Neuron (in vitro differentiated cells): ENCODE results near the gene SLC7A4.
"Not testable (repeated sequence)": the region's sequence is repeated elsewhere in the genome, so short reads cannot be mapped to it uniquely, and the experiment has no call there.

Experiments used
- H2AFZ ChIP-seq: one replicate; pipeline ENCODE4 v1.6.1; 2013; ENCODE audit warnings: low read depth, mild to moderate bottlenecking, inconsistent platforms, low read length, moderate library complexity
- H3K27me3 ChIP-seq: one replicate; pipeline ENCODE4 v1.6.1; 2013; ENCODE audit warnings: low read length; ENCODE audit not compliant: insufficient read depth
- H3K36me3 ChIP-seq: one replicate; pipeline ENCODE4 v1.6.1; 2013; ENCODE audit warnings: low read length; ENCODE audit not compliant: insufficient read depth
- H3K4me1 ChIP-seq: one replicate; pipeline ENCODE4 v1.6.1; 2013; ENCODE audit warnings: low read length; ENCODE audit not compliant: insufficient read depth
- H3K4me3 ChIP-seq: 2 replicates; pipeline ENCODE4 v1.5.1; 2013; ENCODE audit warnings: mild to moderate bottlenecking, low read length, moderate library complexity
- H3K9me3 ChIP-seq: one replicate; pipeline ENCODE4 v1.6.1; 2013; ENCODE audit warnings: low read length

SLC7A4 gene

DNA sequence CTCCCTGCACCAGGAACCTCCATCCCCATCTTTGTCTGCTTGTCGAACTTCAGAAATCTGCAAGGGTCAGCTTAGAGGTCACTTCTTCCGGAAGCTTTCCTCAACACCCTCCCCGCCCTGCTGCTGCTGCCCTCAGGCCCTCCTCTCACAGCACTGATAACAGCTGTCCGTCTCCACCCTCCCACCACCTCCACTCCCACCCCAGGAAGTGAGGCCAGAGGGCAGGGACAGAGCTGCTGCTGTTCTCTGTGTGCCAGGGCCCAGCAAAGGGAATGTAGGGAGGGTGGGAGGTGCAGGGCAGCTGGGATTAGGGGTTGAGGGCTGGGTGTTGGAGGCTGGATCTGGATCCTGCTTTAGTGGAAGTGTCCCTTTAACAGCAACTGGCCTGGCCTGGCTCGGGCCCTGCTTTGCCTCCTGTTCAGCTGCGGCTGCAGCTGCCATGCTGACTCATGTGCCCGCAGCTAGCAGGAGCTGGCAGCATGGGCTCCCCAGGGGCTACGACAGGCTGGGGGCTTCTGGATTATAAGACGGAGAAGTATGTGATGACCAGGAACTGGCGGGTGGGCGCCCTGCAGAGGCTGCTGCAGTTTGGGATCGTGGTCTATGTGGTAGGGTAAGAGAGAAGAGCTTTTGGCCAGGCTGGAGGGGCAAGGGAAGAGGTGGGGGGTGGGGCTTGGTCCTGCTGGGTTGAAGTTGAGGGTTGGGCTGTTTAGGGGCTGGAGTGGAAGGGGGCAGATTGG lies 17.5 kb downstream of the SLC7A4 start, which contains the start of gene P2RX6:
TSS of gene P2RX6 (plus strand) at position 440 of the 740 bp plus-strand sequence. CDS start at position 450, 10 bp downstream.
- Histone ChIP-seq H3K9me3 (no peaks in the 10 kb centered on the region), H3K4me1 (peaks cover 30% of the 10 kb centered on the region), H3K4me3 (peak within 1 kb of the TSS; percentile 62), H2AFZ (peak within 1 kb of the TSS; percentile 66), H3K27me3 (no peaks in the 10 kb centered on the region), H3K36me3 (no peaks in the 10 kb centered on the region)

DNA sequence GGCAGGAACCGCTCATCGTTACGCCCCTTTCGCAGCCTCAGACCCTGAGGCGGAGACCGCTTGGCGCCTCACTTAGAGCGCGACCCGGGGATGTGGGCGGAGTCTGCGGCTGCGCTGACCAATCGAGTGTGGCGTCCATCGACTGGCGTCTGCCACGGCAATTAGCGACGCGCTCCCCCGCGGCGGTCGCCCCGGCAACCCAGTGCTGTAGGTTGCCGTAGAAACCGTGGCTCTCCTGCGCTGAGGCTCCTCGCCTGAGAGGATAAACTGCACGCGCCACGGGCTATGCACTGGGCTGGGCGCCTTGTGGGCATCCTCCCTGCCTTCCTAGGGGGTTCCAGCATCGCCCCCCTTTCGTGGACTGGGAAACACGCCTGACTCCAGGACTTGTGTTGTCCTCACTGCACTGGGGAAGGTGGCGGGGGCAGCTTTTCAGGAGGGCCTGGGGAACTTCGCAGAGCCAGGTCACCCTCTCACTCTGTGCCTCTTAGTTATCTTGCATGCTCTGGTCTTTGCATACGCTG lies 18.1 kb downstream of the SLC7A4 start:
- Histone ChIP-seq H3K9me3 (no peaks in the 10 kb centered on the region), H3K4me1 (peaks cover 30% of the 10 kb centered on the region), H3K4me3 (peak overlapping the region; percentile 62), H3K36me3 (no peaks in the 10 kb centered on the region), H2AFZ (peak overlapping the region; percentile 66), H3K27me3 (no peaks in the 10 kb centered on the region)

DNA sequence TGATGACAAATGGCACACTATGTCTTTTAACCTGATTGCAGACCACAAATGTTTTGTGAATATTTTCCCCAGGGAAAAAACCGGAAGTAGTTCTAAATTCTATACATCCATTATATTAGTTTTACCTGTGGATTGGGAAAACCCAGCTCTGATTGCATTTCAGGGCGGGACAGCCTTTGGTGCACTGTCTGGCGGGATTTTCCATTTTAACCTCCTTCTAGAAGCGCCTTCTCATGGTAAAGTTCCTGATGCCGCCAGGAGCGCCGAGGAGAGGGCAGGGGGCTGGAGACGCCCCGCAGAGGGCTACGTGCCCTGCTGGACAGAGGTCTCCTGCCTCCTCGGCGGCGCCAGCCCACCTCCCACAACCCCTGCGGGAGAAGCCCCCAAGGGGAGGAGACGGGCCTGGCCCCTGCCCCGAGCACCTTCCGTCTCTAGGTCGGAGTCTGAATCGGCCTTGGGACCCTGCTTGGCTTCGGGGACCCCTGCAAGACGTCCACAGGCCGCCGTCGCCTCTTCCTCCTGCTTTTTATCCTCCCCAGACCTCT lies 18.6 kb downstream of the SLC7A4 start:
- H3K9me3 ChIP-seq: no peaks in the 10 kb centered on the region
- peak overlapping the region; percentile 66 for H2AFZ ChIP-seq
- H3K36me3 ChIP-seq: peaks cover under 1% of the 10 kb centered on the region
- H3K4me1 ChIP-seq: peaks cover 30% of the 10 kb centered on the region
- no peaks in the 10 kb centered on the region for H3K27me3 ChIP-seq
- H3K4me3 ChIP-seq: peak overlapping the region; percentile 62

DNA sequence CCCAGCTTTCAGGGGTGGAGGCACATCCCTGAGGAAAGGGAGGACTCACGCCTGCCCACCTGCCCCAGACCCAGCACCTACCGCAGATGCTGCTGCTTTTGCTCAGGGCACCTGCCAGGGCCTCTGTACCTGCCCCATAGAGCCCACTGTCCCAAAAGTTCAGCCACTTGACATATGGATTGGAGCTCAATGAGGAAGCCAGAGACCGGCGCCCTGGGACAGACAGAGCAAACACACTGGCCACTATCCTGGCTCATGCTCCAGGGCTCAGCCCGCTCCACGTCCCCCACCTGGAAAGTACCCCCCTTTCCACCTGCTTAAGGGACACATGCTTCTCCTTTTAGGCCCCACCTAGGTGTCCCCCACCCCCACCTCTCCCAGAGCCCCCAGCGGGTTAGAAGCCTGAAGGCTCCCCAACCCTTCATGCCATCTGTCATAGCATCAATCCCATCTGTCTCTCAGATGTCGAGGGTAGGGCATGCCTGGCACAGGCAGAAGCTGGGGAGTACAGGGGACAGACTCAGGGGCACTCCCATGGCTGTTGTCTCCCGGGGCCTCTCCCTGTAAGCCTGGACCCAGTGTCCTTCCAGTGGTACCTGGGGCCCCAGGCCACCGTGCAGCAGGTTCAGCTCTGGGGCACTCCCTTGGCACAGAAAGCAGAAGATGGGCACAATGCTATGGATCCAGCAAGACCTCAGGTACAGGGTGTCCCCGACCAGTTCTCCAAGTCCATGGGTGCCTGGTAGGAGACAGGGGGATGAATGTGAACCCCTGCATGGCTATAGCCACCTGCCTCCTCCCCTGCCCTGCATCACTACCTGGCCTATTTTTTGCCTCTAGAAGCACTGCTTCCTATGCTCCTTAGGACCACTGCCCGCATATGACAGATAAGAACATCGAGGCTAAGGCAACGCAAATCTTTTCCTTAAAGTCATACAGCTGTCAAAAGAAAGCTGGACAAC lies 19.6 kb downstream of the SLC7A4 start:
- no peak overlapping the region for H2AFZ ChIP-seq
- no peaks in the 10 kb centered on the region for H3K27me3 ChIP-seq
- H3K36me3 ChIP-seq: peaks cover 6% of the 10 kb centered on the region
- peak overlapping the region; percentile 62 for H3K4me3 ChIP-seq
- H3K9me3 ChIP-seq: no peaks in the 10 kb centered on the region
- peaks cover 30% of the 10 kb centered on the region for H3K4me1 ChIP-seq

DNA sequence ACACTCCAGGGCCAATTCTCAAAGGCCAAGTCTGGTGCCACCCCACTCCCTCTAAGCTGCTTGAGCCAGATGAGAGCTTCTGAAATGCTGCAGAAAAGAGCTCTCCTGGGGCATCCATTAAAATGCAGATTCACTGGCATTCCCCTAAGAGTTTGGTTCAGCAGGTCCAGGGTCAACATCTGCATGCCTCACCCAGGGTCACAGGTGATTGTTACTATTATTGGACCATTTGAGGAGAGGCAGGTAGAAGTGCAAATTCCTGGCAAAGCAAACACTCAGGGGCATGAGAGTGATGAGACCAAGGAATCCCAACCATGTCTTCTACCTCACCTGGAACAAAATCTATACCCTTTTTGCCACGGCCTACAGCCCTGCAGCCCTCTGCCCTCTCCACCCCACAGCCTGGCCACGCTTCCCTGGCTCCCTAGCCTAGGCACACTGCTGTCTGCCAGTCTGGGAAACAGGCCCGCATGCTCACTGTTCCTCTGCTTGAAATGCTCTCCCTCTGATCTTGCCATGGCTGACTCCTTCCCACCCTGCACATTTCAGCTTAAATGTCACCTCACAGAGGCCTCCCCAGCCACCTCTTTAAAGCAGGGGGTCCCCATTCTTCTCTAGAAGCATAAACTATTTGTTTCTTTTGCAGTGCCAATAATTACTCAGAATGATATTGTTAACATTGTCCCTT lies 21.8 kb downstream of the SLC7A4 start:
- H3K36me3 ChIP-seq: peaks cover 8% of the 10 kb centered on the region
- H3K27me3 ChIP-seq: no peaks in the 10 kb centered on the region
- no peak overlapping the region for H3K4me3 ChIP-seq
- no peaks in the 10 kb centered on the region for H3K9me3 ChIP-seq
- H2AFZ ChIP-seq: no peak overlapping the region
- H3K4me1 ChIP-seq: peaks cover 24% of the 10 kb centered on the region

DNA sequence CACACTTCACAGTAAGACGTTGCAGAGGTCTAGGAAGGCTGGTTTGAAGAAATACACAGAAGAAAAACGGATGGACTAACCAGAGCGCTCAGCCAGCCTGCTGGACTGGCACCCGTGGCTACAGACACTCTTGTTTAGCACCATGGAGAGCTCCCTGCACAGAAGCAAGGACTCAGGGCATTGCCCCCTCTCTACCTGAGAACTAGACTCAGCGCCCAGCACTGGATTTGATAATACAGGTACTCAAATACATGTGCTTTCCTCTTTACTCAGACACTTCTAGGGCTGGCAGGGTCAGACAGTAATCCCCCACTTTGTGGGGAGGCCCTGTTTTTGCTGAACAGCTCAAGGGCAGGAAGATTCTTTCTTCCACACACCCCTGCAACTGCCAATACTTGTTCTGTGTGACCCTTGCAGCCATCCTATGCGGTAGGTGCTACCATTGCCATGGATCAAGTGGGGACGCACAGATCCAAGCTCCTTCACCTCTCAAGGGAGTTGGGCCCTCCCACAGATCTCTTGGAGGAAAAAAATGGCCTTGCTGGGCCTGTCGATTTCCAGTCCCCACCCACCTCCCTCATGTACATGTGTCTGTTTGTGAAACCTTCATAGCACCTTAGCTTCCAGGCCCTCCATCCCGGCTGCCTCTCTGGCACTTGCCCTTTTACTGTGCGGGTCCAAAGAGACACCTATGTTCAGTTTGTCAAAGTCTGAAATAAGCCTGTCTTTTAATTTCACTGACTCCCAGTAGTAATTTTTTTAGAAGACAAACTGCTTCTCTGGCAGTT lies 22.5 kb downstream of the SLC7A4 start:
- peaks cover 17% of the 10 kb centered on the region for H3K4me1 ChIP-seq
- H3K27me3 ChIP-seq: no peaks in the 10 kb centered on the region
- H3K9me3 ChIP-seq: no peaks in the 10 kb centered on the region
- H2AFZ ChIP-seq: no peak overlapping the region
- no peak overlapping the region for H3K4me3 ChIP-seq
- peaks cover 8% of the 10 kb centered on the region for H3K36me3 ChIP-seq

DNA sequence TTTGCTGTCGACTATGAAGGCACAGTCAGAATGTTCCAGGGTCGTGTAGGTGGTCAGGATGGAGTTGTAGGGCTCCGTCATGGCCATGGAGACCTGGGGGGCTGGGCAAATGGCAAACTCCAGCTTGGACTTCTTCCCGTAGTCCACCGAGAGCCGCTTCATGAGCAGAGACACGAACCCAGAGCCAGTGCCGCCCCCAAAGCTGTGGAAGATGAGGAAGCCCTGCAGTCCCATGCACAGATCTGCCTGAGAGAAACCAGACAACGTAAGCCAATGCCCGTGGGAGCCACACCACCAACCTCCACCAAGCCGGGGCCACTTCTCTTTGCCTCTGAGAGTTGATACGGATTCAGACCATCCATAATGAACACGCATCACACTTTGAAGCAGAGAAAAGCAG lies 23.2 kb downstream of the SLC7A4 start:
- H3K9me3 ChIP-seq, H2AFZ ChIP-seq, H3K27me3 ChIP-seq, H3K36me3 ChIP-seq, H3K4me3 ChIP-seq: not testable (repeated sequence)
- peaks cover 11% of the 10 kb centered on the region for H3K4me1 ChIP-seq

DNA sequence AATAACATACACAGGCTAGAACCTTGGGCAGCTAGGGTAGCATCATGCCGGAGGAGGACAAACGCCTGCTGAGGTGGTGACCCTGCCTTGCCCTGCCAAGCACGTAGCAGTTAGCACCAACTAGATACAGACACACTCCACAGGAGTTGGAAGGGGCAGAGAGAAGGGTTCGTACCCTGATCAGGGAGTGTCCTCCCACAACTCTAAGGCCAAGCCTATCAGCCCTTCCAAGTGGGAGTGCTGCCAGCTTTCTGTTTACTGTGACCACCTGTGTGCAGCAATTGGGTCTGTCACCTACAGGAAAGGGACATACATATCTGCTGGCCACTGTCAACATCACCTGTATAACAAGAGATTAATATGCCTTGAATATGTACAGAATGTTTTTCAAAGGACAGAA lies 28.6 kb downstream of the SLC7A4 start:
- Histone ChIP-seq H3K4me1 (peaks cover 19% of the 10 kb centered on the region), H3K9me3 (no peaks in the 10 kb centered on the region), H2AFZ (no peak overlapping the region), H3K4me3 (no peak overlapping the region), H3K36me3 (peaks cover 23% of the 10 kb centered on the region), H3K27me3 (no peaks in the 10 kb centered on the region)

DNA sequence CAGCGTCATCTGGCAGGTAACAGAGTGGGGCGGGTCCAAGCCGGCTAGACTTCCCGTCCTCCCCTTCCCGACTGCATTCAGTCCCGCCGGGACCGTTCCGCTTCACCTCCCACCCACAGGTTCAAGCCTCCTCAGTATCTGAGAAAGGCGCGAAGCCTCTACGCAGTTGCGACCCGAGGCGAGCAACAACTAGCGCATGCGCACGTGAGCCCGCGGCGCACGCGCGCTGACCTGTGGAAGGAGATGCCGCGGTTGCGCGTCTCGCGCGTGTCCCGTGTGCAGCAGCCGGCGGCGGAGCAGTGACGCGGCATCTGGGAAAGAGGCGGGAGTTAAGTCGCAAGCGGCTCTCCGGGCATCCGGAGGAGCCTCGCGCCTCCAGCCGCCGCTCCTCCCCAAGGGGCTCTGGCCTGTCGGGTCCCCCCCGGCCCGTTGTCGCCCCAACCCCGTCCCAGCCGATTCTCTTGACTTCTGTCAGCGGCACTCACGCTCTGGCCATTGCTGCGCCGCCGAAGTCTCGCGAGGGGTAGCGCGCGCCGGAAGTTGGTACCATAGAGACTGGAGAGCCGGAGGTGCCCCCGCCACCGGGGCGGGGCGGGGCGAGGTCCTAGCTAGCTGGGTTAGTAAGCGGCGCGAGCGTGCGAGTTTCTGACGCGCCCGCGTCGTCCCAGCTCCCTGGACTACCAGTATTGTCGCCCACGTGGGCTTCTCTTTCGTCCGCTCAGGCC lies 30.6 kb downstream of the SLC7A4 start, which contains the start of gene THAP7:
TSS of gene THAP7 (minus strand) at position 518 of the 725 bp plus-strand sequence. CDS start at position 311, 207 bp downstream.
- Histone ChIP-seq H3K9me3 (no peaks in the 10 kb centered on the region), H3K4me3 (peak within 1 kb of the TSS; percentile 60), H3K4me1 (peaks cover 19% of the 10 kb centered on the region), H3K27me3 (no peaks in the 10 kb centered on the region), H3K36me3 (peaks cover 29% of the 10 kb centered on the region), H2AFZ (peak within 1 kb of the TSS; percentile 61)

DNA sequence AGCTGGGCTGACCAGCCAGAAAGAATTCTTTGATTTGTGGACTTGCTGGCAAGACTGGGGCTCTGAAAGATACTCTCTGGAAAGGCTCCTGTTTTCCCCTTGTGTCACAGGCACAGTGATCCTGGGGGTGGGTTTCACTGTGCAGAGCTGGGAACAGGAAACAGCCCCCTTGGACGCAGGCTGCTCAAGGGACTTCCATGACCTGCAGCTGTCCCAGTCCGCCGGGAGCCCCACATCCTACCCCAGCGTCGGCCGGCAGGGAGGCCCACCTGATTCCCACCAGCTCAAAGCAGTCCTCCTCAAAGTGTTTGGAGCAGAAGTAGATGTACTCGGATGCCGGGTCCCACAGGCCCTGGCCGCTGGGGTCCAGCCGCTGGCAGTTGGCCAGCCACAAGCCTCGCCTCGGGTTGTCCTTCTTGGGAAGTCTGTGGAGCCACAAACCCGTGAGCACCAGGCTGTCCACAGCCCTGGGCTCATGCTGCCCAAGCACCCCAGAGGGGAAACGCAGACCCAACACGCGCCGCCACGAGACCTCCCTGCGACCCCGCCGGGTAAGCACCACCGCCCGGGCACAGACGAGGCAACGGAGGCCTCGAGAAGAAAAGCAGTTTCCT lies 31.3 kb downstream of the SLC7A4 start:
- H3K9me3 ChIP-seq: no peaks in the 10 kb centered on the region

More for the DNA sequence above, 31.3 kb downstream of the SLC7A4 start:
- peaks cover 30% of the 10 kb centered on the region for H3K36me3 ChIP-seq
- peak overlapping the region; percentile 60 for H3K4me3 ChIP-seq
- no peaks in the 10 kb centered on the region for H3K27me3 ChIP-seq
- peak overlapping the region; percentile 61 for H2AFZ ChIP-seq
- peaks cover 19% of the 10 kb centered on the region for H3K4me1 ChIP-seq
